ENCODE data around the gene DNAJB9. TPM values are rescaled to one million over a fixed set of nuclear protein-coding genes. Genes with fewer than 3 reads are reported as not detected.

The DNAJB9 gene
- total and polyA plus RNA-seq, 7 donors = 25.5 to 55.0 (median 33.8) TPM

DNA sequence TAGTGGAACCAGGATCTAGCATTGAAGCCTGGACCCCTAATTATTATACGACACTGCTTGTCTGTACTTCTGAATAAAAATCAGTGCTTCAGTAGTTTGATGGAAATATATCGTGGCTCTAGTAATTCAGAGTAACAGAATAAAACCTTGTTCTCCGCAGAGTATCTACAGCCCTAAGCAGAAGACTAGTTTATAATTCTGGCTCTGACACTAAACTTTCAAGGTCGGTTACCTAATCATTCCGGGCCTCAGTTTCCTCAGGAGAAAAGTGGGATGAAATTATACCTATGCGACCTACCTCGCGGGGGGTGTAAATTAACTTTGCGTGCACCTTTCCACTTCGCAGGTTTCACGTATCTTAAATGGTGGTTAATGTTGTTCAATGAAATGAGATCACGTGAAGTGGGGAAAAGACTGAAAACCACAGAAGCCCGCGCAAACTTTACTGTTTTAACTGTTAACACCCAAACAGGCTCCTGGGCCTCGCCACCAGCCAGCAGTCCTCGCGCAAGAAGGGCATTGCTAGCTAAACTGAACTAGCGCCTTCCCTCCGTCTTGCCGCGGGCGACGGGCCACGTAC lies 783 bp upstream of the DNAJB9 start:
- H3K9me3 ChIP-seq = no peaks in the 10 kb centered on the region
- ATAC-seq (no peak), DNase-seq (no peak)
- peaks cover 53% of the 10 kb centered on the region for H3K4me1 ChIP-seq
- H3K4me3 ChIP-seq = peak overlapping the region; percentile 90
- TF ChIP-seq, protein P1, sequence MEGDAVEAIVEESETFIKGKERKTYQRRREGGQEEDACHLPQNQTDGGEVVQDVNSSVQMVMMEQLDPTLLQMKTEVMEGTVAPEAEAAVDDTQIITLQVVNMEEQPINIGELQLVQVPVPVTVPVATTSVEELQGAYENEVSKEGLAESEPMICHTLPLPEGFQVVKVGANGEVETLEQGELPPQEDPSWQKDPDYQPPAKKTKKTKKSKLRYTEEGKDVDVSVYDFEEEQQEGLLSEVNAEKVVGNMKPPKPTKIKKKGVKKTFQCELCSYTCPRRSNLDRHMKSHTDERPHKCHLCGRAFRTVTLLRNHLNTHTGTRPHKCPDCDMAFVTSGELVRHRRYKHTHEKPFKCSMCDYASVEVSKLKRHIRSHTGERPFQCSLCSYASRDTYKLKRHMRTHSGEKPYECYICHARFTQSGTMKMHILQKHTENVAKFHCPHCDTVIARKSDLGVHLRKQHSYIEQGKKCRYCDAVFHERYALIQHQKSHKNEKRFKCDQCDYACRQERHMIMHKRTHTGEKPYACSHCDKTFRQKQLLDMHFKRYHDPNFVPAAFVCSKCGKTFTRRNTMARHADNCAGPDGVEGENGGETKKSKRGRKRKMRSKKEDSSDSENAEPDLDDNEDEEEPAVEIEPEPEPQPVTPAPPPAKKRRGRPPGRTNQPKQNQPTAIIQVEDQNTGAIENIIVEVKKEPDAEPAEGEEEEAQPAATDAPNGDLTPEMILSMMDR (IDR thresholded peaks at IDR 0.05) = no peak
- peaks cover 0 to 38% of the 10 kb centered on the region in 2 donors for H3K36me3 ChIP-seq (ENCODE audit: insufficient read depth in 1 of 2, low read depth in 1 of 2)
- peak overlapping the region; percentile 94 for H3K27ac ChIP-seq
- no peaks in the 10 kb centered on the region for H3K27me3 ChIP-seq (ENCODE audit: insufficient read depth in 3 of 3, low read length in 2 of 3)
- intact Hi-C loops (cut with DNase I) = loop anchor here (1.0 to 2.0 kb wide), 2 partner anchors 42 to 43 kb away; partner anchors contain the start of gene PNPLA8 (in 2 of the 2)
- WGBS, 3 donors = 7 to 11% (median 11%) methylated on average over 24 of the region's 24 CpGs

GRCh38 chr7:108570146-108570755 lies 577 bp downstream of the DNAJB9 start:
- TF ChIP-seq, protein P1 (IDR thresholded peaks at IDR 0.05) = no peak
- ATAC-seq (peak; percentile 10 to 64 (median 40)), DNase-seq (peak; percentile 29 to 68)
- H3K4me1 ChIP-seq = peaks cover 53% of the 10 kb centered on the region
- H3K27me3 ChIP-seq (ENCODE audit: insufficient read depth in 3 of 3, low read length in 2 of 3) = no peaks in the 10 kb centered on the region
- intact Hi-C loops (cut with DNase I) = no loop called here
- H3K36me3 ChIP-seq (ENCODE audit: insufficient read depth in 1 of 2, low read depth in 1 of 2) = peaks cover 0 to 38% of the 10 kb centered on the region in 2 donors
- H3K9me3 ChIP-seq = no peaks in the 10 kb centered on the region
- 0% methylated on average over 36 of the region's 36 CpGs for WGBS, 3 donors
- peak overlapping the region; percentile 94 for H3K27ac ChIP-seq
- H3K4me3 ChIP-seq = peak overlapping the region; percentile 90

DNA sequence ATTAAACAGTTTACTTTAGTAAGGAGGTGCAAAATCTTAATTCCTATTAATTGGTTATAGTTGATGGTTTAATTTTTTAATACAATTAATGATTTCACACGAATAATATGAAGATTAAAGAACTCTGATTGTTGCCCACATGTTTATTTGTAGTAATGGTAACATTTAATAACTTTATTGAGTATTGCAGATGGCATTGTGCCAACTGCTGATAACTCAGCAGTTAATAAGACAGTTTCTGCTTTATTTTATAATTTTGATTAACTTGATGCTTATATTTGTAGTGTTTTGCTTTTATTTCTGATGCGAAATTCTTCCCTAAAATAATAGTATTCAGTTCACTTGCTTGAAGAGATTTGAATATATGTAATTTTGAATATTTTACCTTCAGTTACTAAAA lies 2.8 kb downstream of the DNAJB9 start:
- TF ChIP-seq, protein P1 (IDR thresholded peaks at IDR 0.05) = no peak
- WGBS, 3 donors = 93 to 96% (median 95%) methylated on average over 2 of the region's 2 CpGs
- H3K36me3 ChIP-seq (ENCODE audit: insufficient read depth in 1 of 2, low read depth in 1 of 2) = peaks cover 0 to 44% of the 10 kb centered on the region in 2 donors
- DNase-seq = no peak
- H3K27me3 ChIP-seq (ENCODE audit: insufficient read depth in 3 of 3, low read length in 2 of 3) = no peaks in the 10 kb centered on the region
- H3K4me3 ChIP-seq = no peak overlapping the region
- H3K4me1 ChIP-seq = peaks cover 37% of the 10 kb centered on the region
- intact Hi-C loops (cut with DNase I) = no loop called here
- no peak for ATAC-seq
- H3K9me3 ChIP-seq = no peaks in the 10 kb centered on the region
- H3K27ac ChIP-seq = no peak overlapping the region

- no peaks in the 10 kb centered on the region for H3K9me3 ChIP-seq
- WGBS, 3 donors = 83 to 86% (median 85%) methylated on average over 2 of the region's 2 CpGs
- no peak overlapping the region for H3K4me3 ChIP-seq
- H3K27ac ChIP-seq = no peak overlapping the region
- H3K27me3 ChIP-seq (ENCODE audit: insufficient read depth in 3 of 3, low read length in 2 of 3) = no peaks in the 10 kb centered on the region
- no peak for DNase-seq
- ATAC-seq = no peak
- peaks cover 0 to 54% of the 10 kb centered on the region in 2 donors for H3K36me3 ChIP-seq (ENCODE audit: insufficient read depth in 1 of 2, low read depth in 1 of 2)
- intact Hi-C loops (cut with DNase I) = no loop called here
- TF ChIP-seq, protein P1 (IDR thresholded peaks at IDR 0.05) = no peak
- peaks cover 25% of the 10 kb centered on the region for H3K4me1 ChIP-seq
Measured at GRCh38 chr7:108575156-108575555, 5.5 kb downstream of the DNAJB9 start.

All from psoas muscle (tissue), 8 donors.